K562 (cell line): ENCODE results near the gene MEF2D. TPM values are rescaled to one million over a fixed set of nuclear protein-coding genes. Genes with fewer than 3 reads are reported as not detected.

Experiments used
- DACH1 ChIP-seq: fragments of 450-650 bp; IDR thresholded peaks from 2 replicates; pipeline ENCODE4 v1.6.1; 2018; ENCODE audit not compliant: partially characterized antibody
- GABPA ChIP-seq: fragments of 200-800 bp; sonication (Bioruptor generic); conservative IDR thresholded peaks from 2 replicates; pipeline ENCODE4 v1.6.1; 2016; ENCODE audit warnings: low read depth, missing genetic modification characterization, missing compliant biosample characterization
- ILK ChIP-seq: fragments of 450-650 bp; IDR thresholded peaks from 2 replicates; pipeline ENCODE4 v1.6.1; 2016; ENCODE audit warnings: missing genetic modification characterization, low read depth, mild to moderate bottlenecking, missing compliant biosample characterization, moderate library complexity, borderline replicate concordance
- ZNF232 ChIP-seq: sonication (generic); formaldehyde crosslinking; IDR thresholded peaks from 2 replicates; pipeline ENCODE4 v1.8.0; 2022; ENCODE audit warnings: mild to moderate bottlenecking, missing genetic modification reagents
- ZNF583 ChIP-seq: fragments of 250-450 bp; sonication (Bioruptor Pico); IDR thresholded peaks from 2 replicates; pipeline ENCODE4 v1.4.0; 2020
- polyA plus RNA-seq, 8 experiments: library from polyadenylated mRNA; depleted of rRNA in 4 of 8; stranded (reverse) in 5 of 8; unstranded in 3 of 8; fragments of >200 nt; fragmentation: Nextera tagmentation in 2 of 8; fragmentation: Illumina TruSeq in 1 of 8; extraction: Ambion mirVana in 2 of 8; extraction: Trizol in 1 of 8; gene quantifications; 2 replicates each; pipeline versions ENCODE4 v1.2.1 to v1.2.3, GENCODE V29; 2011 to 2014; ENCODE audit warnings: inconsistent platforms in 1 of 8, missing spikeins in 1 of 8
- total RNA-seq, 7 experiments: library from RNA; depleted of rRNA in 6 of 7; stranded (reverse); fragments of >200 nt in 6 of 7; fragmentation: Illumina TruSeq in 2 of 7; extraction: Trizol in 2 of 7; gene quantifications; 2 replicates each; pipeline versions ENCODE4 v1.2.1 to v1.2.3, GENCODE V29; 2011 to 2021; ENCODE audit warnings: low replicate concordance in 1 of 7
- TF ChIP-seq, protein P1 (sequence below): fragments of 250-450 bp; sonication (Bioruptor Pico); IDR thresholded peaks from 2 replicates; pipeline ENCODE4 v1.8.0; 2022; ENCODE audit warnings: moderate library complexity, mild to moderate bottlenecking, inconsistent platforms
- TF ChIP-seq, protein P2 (sequence below): fragments of 450-650 bp; IDR thresholded peaks from 2 replicates; pipeline ENCODE4 v1.6.1; 2016; ENCODE audit warnings: low read depth
- TF ChIP-seq, protein P3 (sequence below): fragments of 450-650 bp; formaldehyde crosslinking; conservative IDR thresholded peaks from 2 replicates; pipeline ENCODE4 v1.4.0; 2022; ENCODE audit warnings: mild to moderate bottlenecking, missing genetic modification characterization
- TF ChIP-seq, protein P4 (sequence below), 2 experiments: IDR thresholded peaks; 2 replicates each; pipeline ENCODE4 v1.6.1; 2011; ENCODE audit warnings: borderline replicate concordance in 1 of 2, control low read depth in 1 of 2, low read depth in 1 of 2, low read length in 1 of 2, mild to moderate bottlenecking in 1 of 2, mixed read lengths in 1 of 2, moderate library complexity in 1 of 2; ENCODE audit not compliant: insufficient read depth in 1 of 2, insufficient read length in 1 of 2, poor library complexity in 1 of 2, severe bottlenecking in 1 of 2; ENCODE audit errors: extremely low read depth in 1 of 2

MEF2D gene
- total and polyA plus RNA-seq, 9 of the 15 experiments (the other 6 are each of a cell fraction or from before 2014, with no cell fraction given), result 0.10 to 19.5 (median 2.6) TPM

DNA sequence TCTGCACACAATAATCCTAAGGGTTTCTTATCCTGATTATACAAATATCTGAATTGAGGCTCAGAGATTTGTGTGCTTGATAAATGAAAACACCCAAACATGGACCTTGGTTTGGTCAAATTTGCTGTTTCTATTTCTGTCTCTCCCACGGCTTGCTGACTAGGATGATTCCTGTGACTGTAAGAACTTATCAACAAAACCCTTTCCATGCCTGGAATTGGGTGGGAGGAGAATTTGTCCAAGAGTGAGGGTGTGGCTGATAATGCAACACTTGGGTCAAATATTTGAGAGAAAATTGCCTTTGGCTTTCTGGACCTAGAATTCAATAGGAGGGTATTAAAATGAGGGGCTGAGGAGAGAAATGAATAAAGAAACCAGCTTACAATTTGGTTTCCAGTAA is 83.6 kb downstream of the MEF2D start (continued):
- TF ChIP-seq, protein P1, sequence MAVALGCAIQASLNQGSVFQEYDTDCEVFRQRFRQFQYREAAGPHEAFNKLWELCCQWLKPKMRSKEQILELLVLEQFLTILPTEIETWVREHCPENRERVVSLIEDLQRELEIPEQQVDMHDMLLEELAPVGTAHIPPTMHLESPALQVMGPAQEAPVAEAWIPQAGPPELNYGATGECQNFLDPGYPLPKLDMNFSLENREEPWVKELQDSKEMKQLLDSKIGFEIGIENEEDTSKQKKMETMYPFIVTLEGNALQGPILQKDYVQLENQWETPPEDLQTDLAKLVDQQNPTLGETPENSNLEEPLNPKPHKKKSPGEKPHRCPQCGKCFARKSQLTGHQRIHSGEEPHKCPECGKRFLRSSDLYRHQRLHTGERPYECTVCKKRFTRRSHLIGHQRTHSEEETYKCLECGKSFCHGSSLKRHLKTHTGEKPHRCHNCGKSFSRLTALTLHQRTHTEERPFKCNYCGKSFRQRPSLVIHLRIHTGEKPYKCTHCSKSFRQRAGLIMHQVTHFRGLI (CRISPR knock-in tag), result no peak
- TF ChIP-seq, protein P2, sequence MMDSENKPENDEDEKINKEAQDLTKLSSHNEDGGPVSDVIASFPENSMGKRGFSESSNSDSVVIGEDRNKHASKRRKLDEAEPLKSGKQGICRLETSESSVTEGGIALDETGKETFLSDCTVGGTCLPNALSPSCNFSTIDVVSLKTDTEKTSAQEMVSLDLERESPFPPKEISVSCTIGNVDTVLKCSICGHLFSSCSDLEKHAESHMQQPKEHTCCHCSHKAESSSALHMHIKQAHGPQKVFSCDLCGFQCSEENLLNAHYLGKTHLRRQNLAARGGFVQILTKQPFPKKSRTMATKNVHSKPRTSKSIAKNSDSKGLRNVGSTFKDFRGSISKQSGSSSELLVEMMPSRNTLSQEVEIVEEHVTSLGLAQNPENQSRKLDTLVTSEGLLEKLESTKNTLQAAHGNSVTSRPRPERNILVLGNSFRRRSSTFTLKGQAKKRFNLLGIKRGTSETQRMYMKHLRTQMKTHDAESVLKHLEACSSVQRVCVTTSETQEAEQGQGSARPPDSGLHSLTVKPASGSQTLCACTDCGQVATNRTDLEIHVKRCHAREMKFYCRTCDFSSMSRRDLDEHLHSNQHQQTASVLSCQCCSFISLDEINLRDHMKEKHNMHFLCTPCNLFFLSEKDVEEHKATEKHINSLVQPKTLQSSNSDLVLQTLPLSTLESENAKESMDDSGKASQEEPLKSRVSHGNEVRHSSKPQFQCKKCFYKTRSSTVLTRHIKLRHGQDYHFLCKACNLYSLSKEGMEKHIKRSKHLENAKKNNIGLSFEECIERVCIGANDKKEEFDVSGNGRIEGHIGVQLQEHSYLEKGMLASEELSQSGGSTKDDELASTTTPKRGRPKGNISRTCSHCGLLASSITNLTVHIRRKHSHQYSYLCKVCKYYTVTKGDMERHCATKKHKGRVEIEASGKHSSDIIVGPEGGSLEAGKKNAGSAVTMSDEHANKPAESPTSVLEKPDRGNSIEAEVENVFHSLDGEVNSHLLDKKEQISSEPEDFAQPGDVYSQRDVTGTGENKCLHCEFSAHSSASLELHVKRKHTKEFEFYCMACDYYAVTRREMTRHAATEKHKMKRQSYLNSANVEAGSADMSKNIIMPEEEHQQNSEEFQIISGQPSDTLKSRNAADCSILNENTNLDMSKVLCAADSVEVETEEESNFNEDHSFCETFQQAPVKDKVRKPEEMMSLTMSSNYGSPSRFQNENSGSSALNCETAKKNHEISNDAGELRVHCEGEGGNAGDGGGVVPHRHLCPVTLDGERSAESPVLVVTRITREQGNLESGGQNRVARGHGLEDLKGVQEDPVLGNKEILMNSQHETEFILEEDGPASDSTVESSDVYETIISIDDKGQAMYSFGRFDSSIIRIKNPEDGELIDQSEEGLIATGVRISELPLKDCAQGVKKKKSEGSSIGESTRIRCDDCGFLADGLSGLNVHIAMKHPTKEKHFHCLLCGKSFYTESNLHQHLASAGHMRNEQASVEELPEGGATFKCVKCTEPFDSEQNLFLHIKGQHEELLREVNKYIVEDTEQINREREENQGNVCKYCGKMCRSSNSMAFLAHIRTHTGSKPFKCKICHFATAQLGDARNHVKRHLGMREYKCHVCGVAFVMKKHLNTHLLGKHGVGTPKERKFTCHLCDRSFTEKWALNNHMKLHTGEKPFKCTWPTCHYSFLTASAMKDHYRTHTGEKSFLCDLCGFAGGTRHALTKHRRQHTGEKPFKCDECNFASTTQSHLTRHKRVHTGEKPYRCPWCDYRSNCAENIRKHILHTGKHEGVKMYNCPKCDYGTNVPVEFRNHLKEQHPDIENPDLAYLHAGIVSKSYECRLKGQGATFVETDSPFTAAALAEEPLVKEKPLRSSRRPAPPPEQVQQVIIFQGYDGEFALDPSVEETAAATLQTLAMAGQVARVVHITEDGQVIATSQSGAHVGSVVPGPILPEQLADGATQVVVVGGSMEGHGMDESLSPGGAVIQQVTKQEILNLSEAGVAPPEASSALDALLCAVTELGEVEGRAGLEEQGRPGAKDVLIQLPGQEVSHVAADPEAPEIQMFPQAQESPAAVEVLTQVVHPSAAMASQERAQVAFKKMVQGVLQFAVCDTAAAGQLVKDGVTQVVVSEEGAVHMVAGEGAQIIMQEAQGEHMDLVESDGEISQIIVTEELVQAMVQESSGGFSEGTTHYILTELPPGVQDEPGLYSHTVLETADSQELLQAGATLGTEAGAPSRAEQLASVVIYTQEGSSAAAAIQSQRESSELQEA, result no peak
- TF ChIP-seq, protein P3, sequence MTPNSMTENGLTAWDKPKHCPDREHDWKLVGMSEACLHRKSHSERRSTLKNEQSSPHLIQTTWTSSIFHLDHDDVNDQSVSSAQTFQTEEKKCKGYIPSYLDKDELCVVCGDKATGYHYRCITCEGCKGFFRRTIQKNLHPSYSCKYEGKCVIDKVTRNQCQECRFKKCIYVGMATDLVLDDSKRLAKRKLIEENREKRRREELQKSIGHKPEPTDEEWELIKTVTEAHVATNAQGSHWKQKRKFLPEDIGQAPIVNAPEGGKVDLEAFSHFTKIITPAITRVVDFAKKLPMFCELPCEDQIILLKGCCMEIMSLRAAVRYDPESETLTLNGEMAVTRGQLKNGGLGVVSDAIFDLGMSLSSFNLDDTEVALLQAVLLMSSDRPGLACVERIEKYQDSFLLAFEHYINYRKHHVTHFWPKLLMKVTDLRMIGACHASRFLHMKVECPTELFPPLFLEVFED (CRISPR knock-in tag), result no peak
- TF ChIP-seq, protein P4, sequence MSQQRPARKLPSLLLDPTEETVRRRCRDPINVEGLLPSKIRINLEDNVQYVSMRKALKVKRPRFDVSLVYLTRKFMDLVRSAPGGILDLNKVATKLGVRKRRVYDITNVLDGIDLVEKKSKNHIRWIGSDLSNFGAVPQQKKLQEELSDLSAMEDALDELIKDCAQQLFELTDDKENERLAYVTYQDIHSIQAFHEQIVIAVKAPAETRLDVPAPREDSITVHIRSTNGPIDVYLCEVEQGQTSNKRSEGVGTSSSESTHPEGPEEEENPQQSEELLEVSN (IDR thresholded peaks at IDR 0.05; ENCODE audit: borderline replicate concordance in 1 of 2, extremely low read depth in 1 of 2, insufficient read depth in 1 of 2, insufficient read length in 1 of 2, low read depth in 1 of 2, low read length in 1 of 2, poor library complexity in 1 of 2, severe bottlenecking in 1 of 2), result no peak
- TF ChIP-seq ZNF232 (CRISPR knock-in tag) (no peak), DACH1 (no peak), ILK (tag) (no peak), ZNF583 (CRISPR knock-in tag) (no peak), GABPA (no peak)
